CD4-positive, alpha-beta T cell treated with Interleukin-4 for 4 hours (primary cell): ENCODE data around the gene ATXN1.

ENCODE experiments used
- DNase-seq: peaks from one replicate; pipeline ENCODE4 v3.0.0-alpha.2; 2020

ATXN1 gene

DNA sequence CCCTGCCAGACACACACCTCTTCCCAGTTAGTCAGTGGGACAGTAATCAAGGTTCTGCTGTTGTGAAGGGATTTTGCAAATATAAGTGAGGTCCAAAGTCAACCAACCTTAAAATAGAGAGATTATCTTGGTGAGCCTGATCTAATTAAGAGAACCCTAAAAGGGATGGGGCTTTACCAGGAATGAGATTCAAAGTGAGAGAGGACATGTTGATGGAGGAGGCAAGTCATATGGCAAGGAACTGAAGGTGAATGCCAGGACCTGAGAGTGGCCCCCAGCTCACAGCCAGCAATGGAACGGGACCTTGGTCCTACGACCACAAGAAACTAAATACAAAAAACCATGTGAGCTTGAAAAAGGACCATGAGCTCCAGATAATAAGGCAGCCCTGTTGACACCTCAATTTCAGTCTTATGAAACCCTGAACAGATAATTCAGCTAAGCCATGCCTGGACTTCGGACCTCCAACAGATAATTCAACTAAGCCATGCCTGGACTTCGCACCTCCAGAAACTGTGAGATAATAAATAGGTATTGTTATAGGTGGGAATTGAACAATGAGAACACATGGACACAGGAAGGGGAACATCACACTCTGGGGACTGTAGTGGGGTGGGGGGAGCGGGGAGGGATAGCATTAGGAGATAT is 269.5 kb downstream of the ATXN1 start:
- no peak for DNase-seq

DNA sequence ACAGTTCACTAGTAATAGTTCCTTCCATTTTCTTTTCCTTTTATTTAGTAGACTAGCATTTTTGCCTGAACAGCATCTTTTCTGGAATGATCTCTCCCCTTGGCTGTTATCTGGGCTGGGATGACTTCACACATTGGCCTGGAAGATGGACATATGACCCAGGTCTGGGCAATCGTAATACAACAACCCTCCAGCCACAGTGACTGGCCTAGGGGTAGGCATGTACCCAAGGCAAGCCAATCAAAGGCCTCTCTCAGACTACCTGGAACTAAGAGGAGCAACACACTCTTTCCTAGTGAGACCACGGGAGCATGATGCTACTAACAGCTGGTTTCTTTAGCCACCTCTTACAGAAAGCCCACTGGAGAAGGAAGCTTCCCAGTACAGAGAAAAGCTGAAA is 270.6 kb downstream of the ATXN1 start:
- DNase-seq = no peak

DNA sequence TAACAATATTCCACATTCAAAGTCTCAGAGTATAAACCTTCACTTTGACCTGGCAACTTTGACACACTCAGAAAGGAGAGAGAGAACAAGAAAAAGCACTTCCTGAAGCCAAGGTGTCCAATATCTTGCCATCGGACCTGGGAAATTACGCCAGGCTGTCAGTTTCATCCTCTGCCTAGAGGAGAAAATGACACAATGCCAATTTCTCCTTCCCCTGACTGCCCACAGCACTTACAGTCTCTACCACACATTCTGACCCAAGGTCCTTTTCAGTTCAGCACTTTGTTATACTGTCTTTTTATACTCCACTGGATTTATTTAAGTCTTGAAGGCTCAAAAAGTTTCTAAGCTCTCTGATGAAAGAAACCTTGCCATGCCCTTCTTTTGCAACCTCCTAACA is 272.4 kb downstream of the ATXN1 start:
- DNase-seq = no peak

DNA sequence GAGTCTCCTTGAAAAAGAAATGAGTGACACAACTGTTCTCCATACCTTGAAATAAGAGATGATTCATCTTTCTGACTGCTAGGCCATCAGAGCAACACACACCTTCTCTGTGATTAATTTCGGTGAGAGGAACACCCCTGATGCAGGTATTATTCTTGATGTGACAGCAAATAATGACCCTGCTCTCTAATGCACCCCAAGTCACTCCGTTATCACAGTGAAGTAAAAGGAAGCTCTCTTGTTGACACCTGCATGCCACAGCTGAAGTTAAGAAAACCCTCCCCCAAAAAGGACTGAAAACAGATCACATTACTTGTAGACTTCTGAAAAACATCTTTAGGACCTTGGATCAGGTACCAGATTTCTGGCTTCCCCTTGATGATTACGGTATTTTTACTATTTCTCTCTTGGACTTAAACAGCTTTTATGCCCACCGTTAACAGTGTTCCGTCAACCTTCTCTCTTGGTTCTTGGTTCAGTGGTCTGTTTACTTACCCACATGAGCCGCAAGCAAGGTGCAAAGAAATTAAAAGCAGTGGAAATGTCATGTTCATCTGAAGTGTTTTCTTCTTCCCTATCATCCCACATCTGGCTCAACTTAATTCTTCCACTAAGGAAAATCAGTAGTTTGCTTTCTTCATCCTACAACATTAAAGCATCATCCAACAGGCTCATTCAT is 273.1 kb downstream of the ATXN1 start:
- peak; percentile 84 for DNase-seq

DNA sequence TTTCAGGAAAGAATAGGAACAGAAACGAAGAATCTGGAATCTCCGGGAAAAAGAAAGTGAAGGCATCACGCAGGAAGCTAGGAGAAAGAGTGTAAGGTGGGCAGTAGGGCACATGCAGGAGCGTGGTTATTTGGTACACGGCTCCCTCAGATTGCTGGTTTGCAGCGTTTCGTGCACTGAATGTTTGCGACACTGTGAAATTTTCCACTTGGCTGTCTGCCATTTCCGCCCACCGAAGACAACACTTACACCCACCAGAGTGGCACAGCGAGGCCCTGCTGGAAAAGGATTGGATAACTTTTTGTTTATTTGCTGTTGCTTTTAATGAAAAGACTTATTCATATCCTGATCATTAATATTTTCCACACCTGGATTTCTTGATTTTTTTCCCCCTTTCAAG is 274.6 kb downstream of the ATXN1 start:
- peak; percentile 64 for DNase-seq

DNA sequence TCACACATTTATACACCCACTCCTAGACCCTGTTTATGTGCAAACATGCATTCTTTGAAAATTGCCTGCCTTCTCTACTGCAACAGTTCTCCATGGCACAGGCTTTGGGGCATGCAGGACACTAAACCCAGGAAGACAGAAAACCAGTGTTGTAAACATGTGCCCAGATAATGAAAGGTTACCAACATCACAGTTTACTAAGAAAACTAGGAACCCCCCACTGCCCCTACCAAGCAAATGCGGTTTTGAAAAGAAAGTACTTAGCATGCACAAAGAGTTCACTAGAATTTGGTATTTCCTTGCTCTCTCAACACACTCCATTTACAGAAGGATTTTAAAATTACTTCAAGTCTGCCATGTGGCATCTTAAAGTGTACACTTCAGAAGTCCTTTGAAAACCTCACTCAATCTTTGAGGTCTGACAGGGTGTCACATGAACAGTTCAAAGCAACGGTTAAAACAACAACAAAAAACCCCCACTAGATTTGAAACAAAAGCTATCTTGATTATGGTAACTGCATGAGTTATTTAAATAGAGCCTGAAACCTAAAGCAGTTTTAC is 277.9 kb downstream of the ATXN1 start:
- peak; percentile 93 for DNase-seq

DNA sequence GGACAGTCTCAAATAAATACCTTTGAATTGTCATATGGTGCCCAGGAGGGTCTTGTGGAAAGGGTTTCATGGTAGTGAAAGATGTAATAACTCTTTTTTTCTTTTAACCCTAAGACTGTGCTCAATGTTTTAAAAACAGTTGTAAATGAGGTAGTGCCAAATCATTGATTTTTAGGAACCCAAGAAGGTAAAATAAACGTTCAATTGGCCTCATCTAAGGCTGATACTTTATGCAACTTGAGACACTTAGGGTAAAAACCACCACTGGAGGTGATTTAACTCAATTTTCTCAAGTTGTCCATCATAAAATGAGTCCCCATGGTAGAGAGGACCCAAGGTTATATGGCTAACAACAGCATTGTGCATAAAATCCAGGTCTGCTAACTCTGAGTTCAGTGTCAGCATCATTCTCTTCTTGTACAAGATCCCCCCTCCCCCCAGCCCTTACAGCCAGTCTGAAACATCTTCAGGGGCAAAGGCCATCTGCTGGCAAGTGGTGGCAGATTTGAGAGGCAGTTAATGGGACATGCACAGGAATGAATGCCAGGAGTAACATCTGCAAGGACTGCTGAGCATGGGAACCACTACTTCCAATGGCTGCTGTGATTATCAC is 278.5 kb downstream of the ATXN1 start:
- no peak for DNase-seq

DNA sequence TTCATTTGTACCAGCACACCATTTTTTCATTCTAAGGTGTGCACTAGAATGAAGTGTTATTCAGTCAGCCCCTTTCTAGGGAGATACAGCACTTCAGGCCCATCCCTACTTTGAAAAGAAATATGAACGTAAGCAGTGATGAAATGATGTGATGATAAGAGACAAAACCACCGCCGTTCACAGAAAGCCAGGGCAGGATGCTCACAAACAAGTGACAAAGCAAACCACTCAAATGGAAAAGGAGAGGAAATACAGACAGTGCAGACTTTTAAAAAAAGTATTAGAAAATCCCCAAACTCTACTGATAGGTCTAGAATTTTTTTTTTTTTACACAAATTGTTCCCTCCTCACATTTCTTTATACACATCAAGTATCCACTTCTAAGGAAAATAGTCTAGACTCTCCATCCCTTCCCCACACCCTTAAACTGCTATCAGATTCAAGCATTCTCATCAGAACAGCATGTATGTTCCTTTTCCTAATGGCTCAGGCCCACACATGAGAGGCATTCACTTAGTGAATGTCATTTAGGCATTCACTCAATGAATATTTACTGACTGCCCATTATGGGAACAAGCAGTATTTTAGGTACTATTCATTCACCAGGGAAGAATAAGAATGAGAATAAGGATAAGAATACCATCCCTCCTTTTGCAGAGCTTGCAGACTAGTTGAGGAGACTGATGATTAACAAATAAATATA is 279.4 kb downstream of the ATXN1 start:
- DNase-seq = peak; percentile 93

DNA sequence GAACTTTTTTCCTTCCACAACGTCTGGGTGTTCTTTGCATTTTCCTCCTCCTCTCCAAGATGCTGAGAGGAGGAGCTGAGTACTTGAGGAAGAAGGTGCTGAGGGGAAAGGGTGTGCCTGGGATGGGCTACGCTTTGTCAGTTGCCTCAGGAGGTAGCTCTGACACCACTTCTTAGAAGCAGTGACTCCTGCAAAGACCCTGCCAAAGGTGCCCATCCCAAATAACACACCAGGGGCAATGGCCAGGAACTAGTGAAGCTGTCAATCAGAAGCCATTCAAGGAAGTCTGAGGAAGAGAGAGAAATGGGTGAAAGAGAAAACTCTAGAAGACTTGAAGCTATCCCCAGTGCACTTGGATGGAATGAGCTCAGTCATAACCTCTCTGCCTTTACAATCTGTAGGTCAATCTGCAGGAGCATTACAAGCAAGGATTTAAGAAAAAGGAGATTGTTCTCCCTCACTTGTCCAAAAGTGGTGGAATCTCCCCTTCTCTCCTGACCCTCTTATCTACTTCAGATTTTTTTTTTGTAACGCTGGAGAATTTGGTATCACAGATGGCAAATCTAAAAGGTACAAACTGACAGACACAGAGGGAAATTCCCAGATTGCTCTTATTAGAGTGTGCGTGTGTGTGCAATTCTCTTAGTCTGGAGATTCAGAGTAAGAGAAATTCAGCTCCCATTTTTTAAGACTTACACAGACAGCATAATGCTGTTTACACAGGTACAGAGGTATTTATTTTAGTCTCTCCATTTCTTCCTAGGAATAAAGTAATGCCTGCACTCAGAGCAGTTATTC is 280.3 kb downstream of the ATXN1 start:
- DNase-seq = peak; percentile 49

DNA sequence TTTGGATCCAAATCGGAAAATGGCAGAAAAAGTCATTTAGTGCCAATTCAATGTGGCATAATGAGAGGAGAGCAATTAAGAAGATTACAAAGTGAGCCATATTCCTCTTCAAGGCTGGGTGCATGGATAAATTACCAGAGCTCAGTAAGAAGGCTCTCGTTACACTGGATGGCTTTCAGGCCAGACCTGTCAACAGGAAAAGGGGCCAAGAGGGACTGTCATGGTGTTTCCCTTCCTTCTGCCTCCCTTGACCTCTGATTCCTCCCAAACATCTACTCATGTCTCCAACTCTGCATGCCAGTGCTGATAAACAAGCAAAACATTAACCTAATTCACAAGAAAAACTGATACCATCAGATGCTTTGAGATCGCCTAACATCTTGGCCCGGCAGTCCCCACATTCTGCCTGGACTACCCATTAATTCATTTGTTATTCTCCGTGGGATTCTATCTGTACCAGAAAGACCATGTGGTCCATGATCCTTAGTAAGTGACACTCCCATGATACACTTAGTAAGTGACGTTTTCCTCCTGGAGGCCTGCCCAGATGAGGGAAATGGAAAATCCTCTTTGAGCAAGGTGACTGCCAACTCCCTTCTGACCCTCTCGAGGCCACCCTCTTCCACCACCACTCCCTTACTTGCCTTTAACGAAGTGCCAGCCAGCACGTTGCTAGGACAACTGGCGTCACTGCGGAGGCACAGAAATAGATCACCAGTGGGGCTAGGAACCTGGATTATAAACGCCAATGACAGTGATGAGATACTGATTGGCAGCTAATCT is 283.7 kb downstream of the ATXN1 start:
- DNase-seq = no peak

DNA sequence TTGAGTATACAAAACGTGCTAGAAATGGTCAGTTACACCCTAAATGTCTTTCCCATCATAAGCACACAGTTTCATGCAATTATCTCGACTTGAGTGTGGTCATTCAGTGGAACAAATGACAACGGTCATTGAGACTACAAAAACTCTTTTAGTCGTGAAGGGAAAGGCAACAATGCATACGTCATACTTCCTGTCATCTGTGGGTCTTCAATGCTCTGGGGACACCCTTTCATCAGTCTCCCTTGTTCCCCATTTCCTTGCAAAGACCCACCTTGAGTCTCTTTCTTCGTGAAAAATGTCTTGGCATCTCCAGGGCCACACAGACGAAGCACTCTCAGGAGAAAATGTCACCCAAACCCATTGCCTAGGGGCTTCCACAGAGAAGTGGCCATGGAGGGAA is 284.4 kb downstream of the ATXN1 start:
- no peak for DNase-seq

DNA sequence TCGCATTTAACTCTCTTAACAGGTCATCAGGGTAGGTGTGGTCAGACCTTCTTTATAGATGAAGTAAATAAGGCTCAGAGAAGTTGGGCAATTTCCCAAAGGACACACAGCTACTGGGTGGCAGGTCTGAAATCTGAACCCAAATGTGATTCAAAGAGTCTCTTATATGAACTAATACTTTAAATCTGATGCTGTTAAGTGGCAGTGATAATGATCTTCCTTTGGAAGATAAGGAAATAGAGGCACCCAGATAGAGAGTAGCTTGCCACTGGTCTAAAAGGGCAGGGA is 285.8 kb downstream of the ATXN1 start:
- no peak for DNase-seq

DNA sequence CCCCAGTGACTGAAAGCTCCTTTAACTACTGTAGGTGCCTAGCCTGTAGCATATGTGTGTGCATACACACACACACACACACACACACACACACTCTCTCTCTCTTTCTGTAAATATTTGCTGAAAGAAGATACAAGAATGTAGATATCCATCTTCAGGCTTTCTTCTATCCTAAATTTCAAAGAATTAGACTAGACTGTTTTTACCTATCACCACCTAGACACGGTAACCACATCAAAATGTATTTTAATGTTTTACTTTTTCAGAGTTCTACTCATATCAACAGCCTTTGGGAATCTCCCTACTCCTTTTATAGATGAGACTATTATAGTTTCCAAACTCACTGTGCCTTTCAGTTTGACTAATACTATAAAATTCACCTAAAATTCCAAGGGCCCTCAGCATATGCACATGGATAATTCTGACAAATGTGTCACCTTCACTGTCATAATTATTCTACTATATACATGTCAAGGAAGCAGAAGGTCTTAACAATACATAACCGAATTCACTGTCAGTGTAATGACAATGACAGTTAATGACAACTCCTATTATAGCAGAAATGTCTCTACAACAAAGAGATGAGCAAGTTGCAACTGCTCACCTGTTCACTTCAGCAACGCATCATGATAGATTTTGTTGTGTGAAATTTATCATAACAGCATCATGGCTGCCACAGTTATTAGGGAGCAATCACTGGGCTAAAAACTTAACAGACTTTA is 286.3 kb downstream of the ATXN1 start:
- peak; percentile 80 for DNase-seq

DNA sequence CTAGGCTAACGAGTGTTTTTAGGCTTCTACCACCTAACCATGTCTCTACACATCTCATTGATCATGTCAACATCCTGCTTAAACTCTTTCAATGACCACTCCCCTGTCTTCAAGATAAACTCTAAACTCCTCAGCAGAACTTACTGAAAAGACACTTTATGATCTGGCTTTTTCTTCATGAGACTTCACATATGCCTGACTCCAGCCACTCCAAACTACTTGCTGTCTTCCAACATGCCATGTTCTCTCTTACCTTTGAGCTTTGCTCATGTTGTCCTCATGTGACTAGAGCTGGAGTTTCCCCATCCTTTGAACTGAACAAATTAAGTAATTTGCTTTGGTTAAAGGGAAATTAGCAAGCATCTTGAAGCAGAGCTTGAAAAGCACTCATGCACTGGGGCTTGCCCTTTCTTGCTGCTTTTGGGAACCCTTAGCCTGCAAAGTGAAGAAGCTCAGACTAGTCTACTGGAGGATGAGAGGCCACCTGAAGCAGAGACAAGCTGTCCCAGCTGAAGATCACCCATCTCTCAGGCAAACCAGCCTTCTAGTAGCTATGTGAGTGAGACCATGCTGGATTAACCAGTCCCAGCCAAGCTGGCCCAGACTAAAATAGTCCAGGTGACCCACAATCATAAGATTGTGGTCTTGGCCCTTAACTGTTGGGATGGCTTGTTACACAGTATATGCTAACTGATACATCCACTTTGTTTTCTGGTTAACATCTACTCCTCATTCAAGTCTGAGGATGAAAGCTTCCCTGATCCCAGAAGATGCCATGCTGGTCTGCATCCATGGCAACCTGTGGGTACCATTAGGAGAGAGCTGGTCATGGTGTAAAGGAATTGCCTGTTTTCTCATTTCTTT is 287.1 kb downstream of the ATXN1 start:
- DNase-seq = peak; percentile 76

DNA sequence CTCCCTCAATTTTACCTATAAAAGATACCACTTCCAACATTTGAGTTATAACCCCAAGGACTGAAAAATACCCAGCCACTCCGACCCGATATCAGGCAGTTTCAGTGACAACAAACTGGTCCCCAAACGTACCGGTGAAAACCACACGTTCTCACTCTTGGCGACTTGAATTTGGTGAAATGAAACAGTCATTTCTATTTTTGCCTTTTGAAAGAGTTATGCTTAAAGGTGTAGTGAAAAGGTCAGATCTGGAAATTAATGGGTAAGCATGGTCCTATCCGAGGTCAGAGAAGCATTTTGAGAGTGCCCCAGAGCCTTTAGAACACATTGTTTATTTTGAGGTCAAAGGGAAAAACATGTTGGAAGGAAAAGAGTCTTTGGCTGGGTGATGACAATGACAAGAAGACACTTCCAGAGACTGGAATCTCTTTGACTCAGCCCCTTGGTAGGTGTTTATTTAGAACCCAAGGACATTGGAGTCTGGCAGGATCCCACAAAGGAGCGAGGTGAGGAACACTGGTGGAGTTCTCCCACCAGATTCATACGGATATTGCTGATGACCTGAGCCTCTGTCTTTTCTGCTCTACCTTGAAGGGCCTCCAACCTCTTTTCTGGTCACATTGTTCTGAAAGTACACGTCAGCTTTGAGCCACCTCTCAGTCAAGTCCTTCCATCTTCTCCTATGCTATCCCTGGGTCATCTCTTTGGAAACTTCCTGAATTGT is 287.9 kb downstream of the ATXN1 start:
- DNase-seq = peak; percentile 52

DNA sequence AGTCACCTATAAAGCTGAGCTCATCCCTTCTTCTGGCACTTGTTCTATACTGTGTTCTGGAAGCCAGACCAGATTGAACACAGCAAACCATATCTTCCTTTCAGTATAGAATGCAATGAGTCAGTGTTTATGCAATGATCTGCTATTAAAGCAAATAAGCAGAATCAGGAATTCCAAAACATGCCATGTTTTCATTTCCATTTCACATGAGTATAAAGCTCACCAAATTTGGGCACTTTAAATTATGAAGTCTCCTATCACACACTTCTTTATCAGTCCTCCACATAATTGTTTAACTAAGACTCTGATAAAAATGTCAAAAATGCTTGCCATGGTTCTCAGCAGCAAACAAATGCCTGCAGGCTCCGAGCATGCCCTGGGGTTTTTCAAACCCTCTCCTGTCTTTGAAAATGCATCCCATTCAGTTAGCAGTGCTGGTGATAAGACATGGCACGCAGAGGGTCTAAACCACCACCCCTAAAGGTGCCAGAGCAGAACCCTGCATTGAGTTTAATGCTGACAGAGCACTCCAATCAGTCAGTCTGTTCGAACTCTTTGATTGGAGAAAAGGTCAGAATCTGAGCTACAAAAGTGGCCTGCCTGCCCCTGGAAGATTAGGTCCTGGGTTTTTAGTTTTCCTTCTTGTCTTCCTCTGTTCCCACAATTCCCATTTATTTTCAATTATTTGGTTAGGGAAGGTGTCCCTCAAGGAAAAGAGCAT is 288.8 kb downstream of the ATXN1 start:
- DNase-seq = no peak

DNA sequence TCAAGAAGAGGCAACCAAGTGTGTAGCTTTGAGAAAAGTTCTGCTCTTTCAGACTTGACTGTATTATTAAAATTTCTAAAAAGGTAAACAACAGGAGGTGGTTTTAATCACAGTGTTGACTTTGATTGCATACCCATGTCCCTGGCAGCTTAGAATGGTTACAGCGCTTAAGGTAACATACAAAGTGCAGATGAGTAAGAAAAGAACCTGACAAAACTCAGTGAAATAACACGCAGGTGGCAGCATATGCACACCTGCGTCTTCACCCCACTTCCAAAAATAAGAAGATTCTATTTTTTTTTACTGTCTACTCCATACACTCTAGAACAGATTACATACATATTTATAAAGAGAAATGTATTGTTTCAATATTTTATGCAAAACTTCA is 289.4 kb downstream of the ATXN1 start:
- peak; percentile 33 for DNase-seq

DNA sequence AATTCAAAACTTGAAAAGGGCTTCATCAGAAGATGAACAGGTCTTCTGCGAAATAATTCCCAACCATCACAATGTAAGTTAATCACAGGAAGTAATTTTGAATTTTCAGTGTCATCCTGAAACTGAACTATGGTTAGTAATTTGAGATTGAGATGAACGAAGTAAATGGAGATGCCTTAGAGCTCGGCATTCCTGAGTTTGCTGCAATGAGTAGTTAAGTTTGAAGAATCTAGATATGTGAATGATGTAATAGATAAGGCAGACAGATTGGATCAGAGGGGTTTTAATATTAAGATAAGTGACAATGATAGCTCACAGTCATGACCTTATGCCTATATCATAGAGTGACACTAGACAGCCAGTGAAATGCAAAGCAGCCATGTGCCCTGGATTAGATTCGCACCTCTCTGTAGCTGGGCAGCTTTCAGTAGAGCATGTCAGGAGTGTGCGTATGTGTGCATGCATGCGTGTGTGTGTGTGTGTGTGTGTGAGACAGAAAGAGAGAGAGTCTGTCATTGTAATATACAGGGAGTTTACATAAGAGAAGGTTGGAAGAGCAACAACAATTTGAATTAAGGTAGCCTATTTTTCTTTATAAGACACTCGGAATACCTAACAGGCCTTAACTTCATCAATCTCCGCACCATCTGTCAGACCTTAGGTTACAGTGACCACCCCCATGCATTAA is 289.9 kb downstream of the ATXN1 start:
- DNase-seq = no peak
